GM12878 (cell line): ENCODE measurements around the gene NPC1. TPM values are rescaled to one million over a fixed set of nuclear protein-coding genes. Genes with fewer than 3 reads are reported as not detected.

ENCODE experiments used
- ATAC-seq: fragments of 200-7000 bp; cut with Tn5 transposase; 3 replicates; pipeline ENCODE4 v1.9.1; 2020; ENCODE audit warnings: mild to moderate bottlenecking, moderate library complexity
- BruUV-seq: library from RNA; stranded (reverse); fragments of 400-500 nt; replicated peaks from 2 replicates; lab custom pipeline; 2021; lab: Mats Ljungman, UMichigan
- CTCF ChIA-PET: fragments of 300-600 bp; sonication (Branson Sonifier 250); formaldehyde crosslinking; extraction: SDS; loops from one replicate; lab custom pipeline; 2021; ENCODE audit warnings: inconsistent platforms; lab: Yijun Ruan, JAX
- POLR2A ChIA-PET: fragments of 350-600 bp; formaldehyde crosslinking; extraction: SDS; loops from one replicate; lab custom pipeline; 2021; ENCODE audit warnings: inconsistent platforms; lab: Charles Lee
- RAD21 ChIA-PET: fragments of 300-600 bp; sonication (Branson Sonifier 250); formaldehyde crosslinking; loops from one replicate; lab custom pipeline; 2023; ENCODE audit warnings: antibody characterized with exemption; ENCODE audit not compliant: unreplicated experiment; lab: Charles Lee
- SMC1A ChIA-PET: fragments of 300-600 bp; sonication (Branson Sonifier 250); formaldehyde crosslinking; loops from one replicate; lab custom pipeline; 2023; ENCODE audit not compliant: unreplicated experiment, uncharacterized antibody; lab: Charles Lee
- DNase-seq: peaks from one replicate; pipeline ENCODE4 v3.0.0-alpha.2; 2011; ENCODE audit warnings: low read depth, low spot score
- FAIRE-seq: peaks from 3 replicates; lab custom pipeline; 2011; peaks lifted over from hg19 to GRCh38; lab: Jason Lieb, UNC
- H2AFZ ChIP-seq: 2 replicates; pipeline ENCODE4 v1.6.0; 2011; ENCODE audit warnings: low read depth, low read length, control low read depth; ENCODE audit not compliant: control insufficient read depth
- H3K27ac ChIP-seq: 2 replicates; pipeline ENCODE4 v1.5.1; 2011; ENCODE audit warnings: control low read depth; ENCODE audit not compliant: control insufficient read depth, insufficient read depth
- H3K27me3 ChIP-seq, 2 experiments: replicated peaks in 1 of 2; 2 replicates each; pipeline versions ENCODE4 v1.6.0 to v1.6.1; 2011; ENCODE audit warnings: low read length in 1 of 2; ENCODE audit not compliant: control insufficient read depth in 2 of 2, insufficient read depth in 2 of 2
- H3K36me3 ChIP-seq, 2 experiments: 2 replicates each; pipeline ENCODE4 v1.5.1; 2011; ENCODE audit warnings: low read length in 1 of 2; ENCODE audit not compliant: control insufficient read depth in 2 of 2, insufficient read depth in 2 of 2
- H3K4me1 ChIP-seq: 2 replicates; pipeline ENCODE4 v1.6.1; 2011; ENCODE audit warnings: mild to moderate bottlenecking, low read length, moderate library complexity, mixed read lengths; ENCODE audit not compliant: control insufficient read depth, insufficient read depth
- H3K4me2 ChIP-seq: 2 replicates; pipeline ENCODE4 v1.6.0; 2011; ENCODE audit warnings: control low read depth; ENCODE audit not compliant: control insufficient read depth, insufficient read depth
- H3K4me3 ChIP-seq: fragments of 200-600 bp; sonication (generic); 2 replicates; pipeline ENCODE4 v1.5.1; 2016
- H3K79me2 ChIP-seq: 2 replicates; pipeline ENCODE4 v1.6.0; 2011; ENCODE audit warnings: low read length; ENCODE audit not compliant: control insufficient read depth, insufficient read depth
- H3K9ac ChIP-seq: 2 replicates; pipeline ENCODE4 v1.8.0; 2011; ENCODE audit warnings: low read length, control low read depth, mixed read lengths; ENCODE audit not compliant: control insufficient read depth, insufficient read depth
- H3K9me3 ChIP-seq: replicated peaks from 3 replicates; pipeline ENCODE4 v1.5.1; 2011; ENCODE audit warnings: mild to moderate bottlenecking, low read length; ENCODE audit not compliant: control insufficient read depth, insufficient read depth
- H4K20me1 ChIP-seq: 2 replicates; pipeline ENCODE4 v1.6.0; 2011; ENCODE audit not compliant: control insufficient read depth, insufficient read depth
- CBFB ChIP-seq: IDR thresholded peaks from 2 replicates; pipeline ENCODE4 v1.6.1; 2016; ENCODE audit warnings: antibody characterized with exemption, low read depth
- EGR1 ChIP-seq, 2 experiments: IDR thresholded peaks; 1 replicate in 1 of 2; 2 replicates in 1 of 2; pipeline ENCODE4 v1.6.1; 2011 to 2012; ENCODE audit warnings: low read depth in 2 of 2, low read length in 2 of 2, borderline replicate concordance in 1 of 2, mild to moderate bottlenecking in 1 of 2, moderate library complexity in 1 of 2
- FOXK2 ChIP-seq: fragments of 450-650 bp; IDR thresholded peaks from 2 replicates; pipeline ENCODE4 v1.6.1; 2017; ENCODE audit warnings: mild to moderate bottlenecking, moderate library complexity
- IRF4 ChIP-seq: IDR thresholded peaks from 2 replicates; pipeline ENCODE4 v1.6.1; 2011; ENCODE audit warnings: low read depth, low read length
- JUNB ChIP-seq: IDR thresholded peaks from 2 replicates; pipeline ENCODE4 v1.6.1; 2016; ENCODE audit warnings: antibody characterized with exemption, mild to moderate bottlenecking
- KLF5 ChIP-seq: fragments of 450-650 bp; IDR thresholded peaks from 2 replicates; pipeline ENCODE4 v1.6.1; 2014; ENCODE audit warnings: mild to moderate bottlenecking; ENCODE audit not compliant: partially characterized antibody
- PML ChIP-seq: IDR thresholded peaks from 2 replicates; pipeline ENCODE4 v1.6.1; 2012; ENCODE audit warnings: low read length, inconsistent platforms
- RELA ChIP-seq: fragments of 450-650 bp; IDR thresholded peaks from 2 replicates; pipeline ENCODE4 v1.8.0; 2014; ENCODE audit warnings: borderline replicate concordance; ENCODE audit not compliant: partially characterized antibody
- RUNX3 ChIP-seq: IDR thresholded peaks from 2 replicates; pipeline ENCODE4 v1.6.1; 2012; ENCODE audit warnings: low read length, inconsistent platforms
- SIN3A ChIP-seq: IDR thresholded peaks from 2 replicates; pipeline ENCODE4 v1.6.1; 2012; ENCODE audit warnings: low read depth, low read length, improper control_type of control experiment
- STAT3 ChIP-seq: IDR thresholded peaks from 2 replicates; pipeline ENCODE4 v1.6.1; 2011; ENCODE audit warnings: low read depth, low read length, improper control_type of control experiment
- SUPT20H ChIP-seq: IDR thresholded peaks from 2 replicates; pipeline ENCODE4 v1.6.1; 2011; ENCODE audit warnings: low read depth, mild to moderate bottlenecking, low read length, moderate library complexity, borderline replicate concordance; ENCODE audit not compliant: control insufficient read depth
- TBL1XR1 ChIP-seq: IDR thresholded peaks from 2 replicates; pipeline ENCODE4 v1.6.1; 2012; ENCODE audit warnings: low read depth, low read length, improper control_type of control experiment
- ZBTB11 ChIP-seq: fragments of 450-650 bp; formaldehyde crosslinking; IDR thresholded peaks from 2 replicates; pipeline ENCODE4 v1.5.0; 2022; ENCODE audit warnings: mild to moderate bottlenecking, missing genetic modification characterization
- ZSCAN29 ChIP-seq: fragments of 450-650 bp; IDR thresholded peaks from 2 replicates; pipeline ENCODE4 v1.6.1; 2017; ENCODE audit warnings: mild to moderate bottlenecking, moderate library complexity
- WGBS: methylation state at CpG from one replicate; pipeline ENCODE4 v1.1.6; 2016; ENCODE audit warnings: low lambda C conversion rate; ENCODE audit not compliant: insufficient replicate concordance, insufficient coverage; ENCODE audit errors: missing lambda C conversion rate; 5-methylcytosine and 5-hydroxymethylcytosine counted together
- in situ Hi-C: fragments of 300-500 bp; cut with MboI; formaldehyde crosslinking; loops from 9 replicates; pipeline ENCODE4 v1.14.3; 2018; ENCODE audit warnings: mixed read lengths
- intact Hi-C: fragments of 100-400 bp; cut with micrococcal nuclease; formaldehyde crosslinking; loops from one replicate; pipeline ENCODE4 v1.14.2; 2022; ENCODE audit not compliant: unreplicated experiment
- polyA plus RNA-seq, 11 experiments: library from polyadenylated mRNA; depleted of rRNA in 4 of 11; unstranded in 6 of 11; stranded (reverse) in 5 of 11; fragments of >200 nt; fragmentation: Nextera tagmentation in 4 of 11; fragmentation: Illumina TruSeq in 1 of 11; extraction: Ambion mirVana in 4 of 11; extraction: Trizol in 1 of 11; gene quantifications; 1 replicate in 1 of 11; 2 replicates in 10 of 11; pipeline versions ENCODE4 v1.2.1 to v1.2.3, GENCODE V29; 2011 to 2016; ENCODE audit warnings: inconsistent platforms in 2 of 11, missing spikeins in 2 of 11, low read depth in 1 of 11
- total RNA-seq, 4 experiments: library from RNA; depleted of rRNA in 3 of 4; stranded (reverse); fragments of >200 nt in 3 of 4; fragmentation: Illumina TruSeq in 1 of 4; extraction: Trizol in 1 of 4; gene quantifications; 2 replicates each; pipeline versions ENCODE4 v1.2.1 to v1.2.3, GENCODE V29; 2013 to 2021
- TF ChIP-seq, protein P1 (sequence below): fragments of 450-650 bp; IDR thresholded peaks from 2 replicates; pipeline ENCODE4 v1.6.1; 2017; ENCODE audit warnings: low read depth, mild to moderate bottlenecking, moderate library complexity

The NPC1 gene
- total and polyA plus RNA-seq, 10 of the 15 experiments (the other 5 are each of a cell fraction or from before 2014, with no cell fraction given) = 10.1 to 45.2 (median 19.4) TPM

- ChIA-PET RAD21 (interaction anchor here (1.0 to 1.6 kb wide), 2 partner anchors 18 to 67 kb away, joined by 3 to 4 read pairs; no protein-coding TSS in a partner anchor), SMC1A (interaction anchor here (0.6 to 1.7 kb wide), 5 partner anchors 10 to 485 kb away, joined by 3 to 8 read pairs (median 3); no protein-coding TSS in a partner anchor), CTCF (interaction anchor here (0.8 to 2.7 kb wide), 5 partner anchors 10 to 125 kb away, joined by 3 to 8 read pairs (median 3); no protein-coding TSS in a partner anchor), POLR2A (no interaction called here)
- no peak overlapping the region for H3K4me2 ChIP-seq
- FAIRE-seq (no peak), ATAC-seq (no peak), DNase-seq (no peak)
- 68% methylated on average over 3 of the region's 3 CpGs for WGBS
- in situ Hi-C loops = no loop called here
- intact Hi-C loops = no loop called here
- BruUV-seq = no TSS peak
- TF ChIP-seq SIN3A (no peak), ZBTB11 (CRISPR knock-in tag) (no peak), IRF4 (no peak), SUPT20H (no peak), TBL1XR1 (no peak), CBFB (no peak), ZSCAN29 (no peak), STAT3 (no peak), FOXK2 (no peak), JUNB (no peak), EGR1 (IDR thresholded peaks at IDR 0.05; ENCODE audit: borderline replicate concordance in 1 of 2, low read depth in 2 of 2, low read length in 2 of 2) (no peak), KLF5 (no peak), RUNX3 (no peak), PML (no peak), RELA (no peak)
- TF ChIP-seq, protein P1, sequence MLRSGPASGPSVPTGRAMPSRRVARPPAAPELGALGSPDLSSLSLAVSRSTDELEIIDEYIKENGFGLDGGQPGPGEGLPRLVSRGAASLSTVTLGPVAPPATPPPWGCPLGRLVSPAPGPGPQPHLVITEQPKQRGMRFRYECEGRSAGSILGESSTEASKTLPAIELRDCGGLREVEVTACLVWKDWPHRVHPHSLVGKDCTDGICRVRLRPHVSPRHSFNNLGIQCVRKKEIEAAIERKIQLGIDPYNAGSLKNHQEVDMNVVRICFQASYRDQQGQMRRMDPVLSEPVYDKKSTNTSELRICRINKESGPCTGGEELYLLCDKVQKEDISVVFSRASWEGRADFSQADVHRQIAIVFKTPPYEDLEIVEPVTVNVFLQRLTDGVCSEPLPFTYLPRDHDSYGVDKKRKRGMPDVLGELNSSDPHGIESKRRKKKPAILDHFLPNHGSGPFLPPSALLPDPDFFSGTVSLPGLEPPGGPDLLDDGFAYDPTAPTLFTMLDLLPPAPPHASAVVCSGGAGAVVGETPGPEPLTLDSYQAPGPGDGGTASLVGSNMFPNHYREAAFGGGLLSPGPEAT = no peak
- no peaks in the 10 kb centered on the region; the same call in 2 of the 3 replicates for H3K9me3 ChIP-seq
- no peaks in the 10 kb centered on the region for H3K4me1 ChIP-seq
- no peaks in the 10 kb centered on the region for H3K27me3 ChIP-seq
- no peak overlapping the region for H3K27ac ChIP-seq
- H3K4me3 ChIP-seq = no peak overlapping the region
- no peaks in the 10 kb centered on the region for H4K20me1 ChIP-seq
- H3K36me3 ChIP-seq = no peaks in the 10 kb centered on the region
- no peak overlapping the region for H2AFZ ChIP-seq
- H3K9ac ChIP-seq = no peak overlapping the region
- H3K79me2 ChIP-seq = no peaks in the 10 kb centered on the region
These were observed 49.7 kb upstream of the NPC1 start for GRCh38 chr18:23636071-23636399.
